NCI-H1092 treated with DMSO at 0.1 percent for 48 hours (cell line): ENCODE data around the gene CA5A.
"Not testable (repeated sequence)": the region's sequence is repeated elsewhere in the genome, so short reads cannot be mapped to it uniquely, and the experiment has no call there.

ENCODE experiments used
- DNase-seq: peaks from one replicate; lab custom pipeline; 2025; lab: John Stamatoyannopoulos, UW

Gene CA5A

GRCh38 chr16:87936375-87937230 is at the start of gene CA5A:
Gene CA5A, minus strand, starts transcription at chr16:87936529. Its CDS starts 79 bp downstream, at chr16:87936450.
- DNase-seq: no peak

GRCh38 chr16:87985493-87985892 is 49.2 kb upstream of the CA5A start:
- DNase-seq: not testable (repeated sequence)

GRCh38 chr16:87984632-87985267 is 48.4 kb upstream of the CA5A start:
- DNase-seq: no peak

GRCh38 chr16:87984180-87984579 is 47.9 kb upstream of the CA5A start:
- DNase-seq: not testable (repeated sequence)

- not testable (repeated sequence) for DNase-seq
Measured at GRCh38 chr16:87983737-87984097, 47.4 kb upstream of the CA5A start.

- not testable (repeated sequence) for DNase-seq
Measured at GRCh38 chr16:87983072-87983736, 46.9 kb upstream of the CA5A start.

- DNase-seq: no peak
Measured at GRCh38 chr16:87982581-87983041, 46.3 kb upstream of the CA5A start.

- not testable (repeated sequence) for DNase-seq
Measured at GRCh38 chr16:87981376-87981775, 45.0 kb upstream of the CA5A start.

GRCh38 chr16:87979911-87980630 is 43.7 kb upstream of the CA5A start:
- DNase-seq: not testable (repeated sequence)

- no peak for DNase-seq
Measured at GRCh38 chr16:87979352-87979751, 43.0 kb upstream of the CA5A start.

GRCh38 chr16:87978127-87978526 is 41.8 kb upstream of the CA5A start:
- no peak for DNase-seq

- no peak for DNase-seq
Measured at GRCh38 chr16:87976665-87977064, 40.3 kb upstream of the CA5A start.

GRCh38 chr16:87974178-87974577 is 37.8 kb upstream of the CA5A start:
- no peak for DNase-seq

- no peak for DNase-seq
Measured at GRCh38 chr16:87973717-87974116, 37.4 kb upstream of the CA5A start.

- no peak for DNase-seq
Measured at GRCh38 chr16:87971933-87972332, 35.6 kb upstream of the CA5A start.

- DNase-seq: no peak
Measured at GRCh38 chr16:87970186-87970585, 33.9 kb upstream of the CA5A start.

- DNase-seq: no peak
Measured at GRCh38 chr16:87968541-87968940, 32.2 kb upstream of the CA5A start.

- DNase-seq: no peak
Measured at GRCh38 chr16:87966685-87967185, 30.4 kb upstream of the CA5A start.

- no peak for DNase-seq
Measured at GRCh38 chr16:87966064-87966645, 29.8 kb upstream of the CA5A start.

GRCh38 chr16:87965417-87965816 is 29.1 kb upstream of the CA5A start:
- no peak for DNase-seq

- DNase-seq: no peak
Measured at GRCh38 chr16:87964049-87964659, 27.8 kb upstream of the CA5A start.
